Right lobe of liver (tissue), 6 donors: Measurements from ENCODE around the gene MTCH2. TPM values are rescaled to one million over a fixed set of nuclear protein-coding genes. Genes with fewer than 3 reads are reported as not detected.
A peak's percentile ranks its signal among the peaks of the same experiment; 100 is the strongest.

Experiments used
- ATAC-seq, 4 donors: fragments of 200-7000 bp; cut with Tn5 transposase; one replicate each; pipeline ENCODE4 v1.9.1; 2020; ENCODE audit warnings: mild to moderate bottlenecking in 4 of 4, moderate library complexity in 4 of 4
- DNase-seq, 3 donors: peaks; one replicate each; pipeline ENCODE4 v3.0.0-alpha.2; 2020
- H3K27ac ChIP-seq, 3 donors: fragments of 200-600 bp; one replicate each; pipeline ENCODE4 v1.8.0; 2022
- H3K27me3 ChIP-seq, 2 donors: fragments of 200-600 bp; one replicate each; pipeline ENCODE4 v1.8.0; 2022
- H3K36me3 ChIP-seq, 4 donors: fragments of 200-600 bp; sonication (generic) in 1 of 4; one replicate each; pipeline versions ENCODE4 v1.5.1 to v1.8.0; 2017 to 2022; ENCODE audit warnings: control low read depth in 1 of 4
- H3K4me1 ChIP-seq, 4 donors: fragments of 200-600 bp; sonication (generic) in 1 of 4; one replicate each; pipeline versions ENCODE4 v1.5.1 to v1.8.0; 2017 to 2022; ENCODE audit warnings: control low read depth in 1 of 4
- H3K4me3 ChIP-seq, 3 donors: fragments of 200-600 bp; one replicate each; pipeline ENCODE4 v1.8.0; 2022
- H3K9me3 ChIP-seq, 4 donors: fragments of 200-600 bp; sonication (generic) in 1 of 4; one replicate each; pipeline versions ENCODE4 v1.5.1 to v1.8.0; 2017 to 2022; ENCODE audit warnings: control low read depth in 1 of 4
- CTCF ChIP-seq, 4 donors: fragments of 200-600 bp in 3 of 4; fragments of 450-650 bp in 1 of 4; IDR thresholded peaks; one replicate each; pipeline versions ENCODE4 v1.5.1 to v1.8.0; 2016 to 2022; ENCODE audit warnings: antibody characterized with exemption in 4 of 4, mild to moderate bottlenecking in 2 of 4
- POLR2A ChIP-seq: fragments of 450-650 bp; IDR thresholded peaks from one replicate; pipeline ENCODE4 v1.6.1; 2017; ENCODE audit warnings: antibody characterized with exemption, mild to moderate bottlenecking
- WGBS: methylation state at CpG from one replicate; pipeline ENCODE4 v1.1.6; 2018; ENCODE audit warnings: low coverage, low lambda C conversion rate; ENCODE audit not compliant: insufficient coverage; ENCODE audit errors: missing lambda C conversion rate; 5-methylcytosine and 5-hydroxymethylcytosine counted together
- intact Hi-C, 2 donors: fragments of 100-400 bp; cut with DNase I; formaldehyde crosslinking; loops; one replicate each; pipeline versions ENCODE4 v1.11.2 to v1.14.1; 2022
- total RNA-seq, 6 experiments: library from RNA; depleted of rRNA in 2 of 6; stranded (reverse); fragments of >200 nt in 2 of 6; fragmentation: NEBNext Ultra II Directional in 3 of 6; extraction: Animal tissue kit (Norgen Biotek cat#: 25700) in 3 of 6; gene quantifications; one replicate each; pipeline versions ENCODE4 v1.1.0 to v1.2.4, GENCODE V29; 2016 to 2023
- donor health status: DM: no; HTN: yes; CAD: no.
- donor health status: DM: no; HTN: no; CAD: no.
- donor health status: DM: no; HTN: no; CAD: no.
- donor health status: DM: no; HTN: yes; CAD: no.
- donor health status: DM: no; HTN: yes; CAD: no.

The MTCH2 gene
- total RNA-seq, 6 experiments from 2014 or later: 123 to 179 (median 135) TPM

DNA sequence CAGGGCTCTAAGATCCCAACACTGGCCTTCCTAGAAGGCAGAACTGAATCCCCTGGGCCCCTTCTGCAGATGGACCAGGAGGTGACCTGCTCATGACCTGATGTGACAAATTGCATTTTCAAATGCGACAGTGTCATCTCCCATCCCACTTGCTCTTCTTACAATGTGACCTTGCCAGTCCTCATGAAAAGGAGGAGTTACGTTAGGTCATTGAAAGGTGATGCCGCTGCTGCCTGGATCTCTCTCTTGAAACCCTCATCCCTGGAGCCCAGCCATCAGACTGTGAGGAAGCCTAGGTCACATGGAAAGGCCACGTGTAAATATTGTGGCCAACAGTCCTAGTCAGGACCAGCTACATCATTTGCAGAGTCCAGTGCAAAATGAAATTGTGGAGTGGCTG is 42.5 kb downstream of the MTCH2 start:
- Histone ChIP-seq H3K4me3 (no peak overlapping the region), H3K4me1 (no peaks in the 10 kb centered on the region), H3K27me3 (no peaks in the 10 kb centered on the region), H3K9me3 (no peaks in the 10 kb centered on the region), H3K27ac (no peak overlapping the region), H3K36me3 (no peaks in the 10 kb centered on the region)
- DNase-seq (no peak), ATAC-seq (peak in 1 of 4 donors; percentile 20)
- TF ChIP-seq CTCF (IDR thresholded peaks at IDR 0.05) (no peak), POLR2A (no peak)
- WGBS: 61% methylated on average over 3 of the region's 4 CpGs
- intact Hi-C loops: no loop called here

GRCh38 chr11:47595967-47596366 is 46.4 kb downstream of the MTCH2 start:
- Histone ChIP-seq H3K9me3 (no peaks in the 10 kb centered on the region), H3K4me1 (peaks cover 0 to 3% (median 0%) of the 10 kb centered on the region in 4 donors), H3K4me3 (no peak overlapping the region), H3K27ac (no peak overlapping the region), H3K27me3 (peaks cover 0 to 9% of the 10 kb centered on the region in 2 donors), H3K36me3 (no peaks in the 10 kb centered on the region)
- no peak for DNase-seq
- intact Hi-C loops: no loop called here
- WGBS: no CpG with 5 or more reads among the region's 1 CpG
- TF ChIP-seq POLR2A (no peak), CTCF (IDR thresholded peaks at IDR 0.05) (no peak)
- ATAC-seq: no peak

DNA sequence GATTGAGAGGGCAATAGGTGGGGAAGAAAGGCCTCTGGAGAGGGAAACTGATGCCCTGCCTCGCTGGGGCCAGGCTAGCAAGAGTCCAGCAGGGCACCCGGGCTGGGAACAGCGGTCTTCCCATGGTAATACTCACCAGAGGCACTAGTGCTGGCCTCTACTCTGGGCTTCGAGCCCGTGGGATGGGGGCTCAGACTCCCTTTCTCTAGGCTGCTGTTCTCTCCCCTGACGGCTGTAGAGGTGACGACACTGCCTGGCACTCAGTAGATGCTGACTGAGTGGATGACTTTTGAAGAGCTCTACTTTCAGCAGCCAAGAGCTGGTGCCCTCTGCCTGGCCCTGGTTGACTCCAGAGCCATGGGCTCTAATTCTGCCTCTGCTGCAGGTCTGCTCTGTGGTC is 47.3 kb downstream of the MTCH2 start:
- DNase-seq: no peak
- peak; percentile 17 to 32 (median 22) for ATAC-seq

GRCh38 chr11:47593934-47594855 is 48.2 kb downstream of the MTCH2 start, which contains the start of gene C1QTNF4:
C1QTNF4 (minus strand) TSS chr11:47594411; CDS start chr11:47590810, 3,601 bp downstream.
- ATAC-seq (peak in 1 of 4 donors; percentile 21), DNase-seq (no peak)
- Histone ChIP-seq H3K27me3 (peaks cover 0 to 9% of the 10 kb centered on the region in 2 donors), H3K27ac (no peak within 1 kb of the TSS), H3K9me3 (no peaks in the 10 kb centered on the region), H3K36me3 (no peaks in the 10 kb centered on the region), H3K4me1 (peaks cover 0 to 3% (median 0%) of the 10 kb centered on the region in 4 donors), H3K4me3 (no peak within 1 kb of the TSS)
- TF ChIP-seq POLR2A: no peak
- no peak for TF ChIP-seq CTCF (IDR thresholded peaks at IDR 0.05)
- intact Hi-C loops: no loop called here
- WGBS: 11% methylated on average over 19 of the region's 48 CpGs

More for the DNA sequence above, 47.3 kb downstream of the MTCH2 start:
- H3K4me1 ChIP-seq: peaks cover 0 to 3% (median 0%) of the 10 kb centered on the region in 4 donors
- H3K4me3 ChIP-seq: no peak overlapping the region
- H3K9me3 ChIP-seq: no peaks in the 10 kb centered on the region
- TF ChIP-seq POLR2A: no peak
- no peak for TF ChIP-seq CTCF (IDR thresholded peaks at IDR 0.05)
- intact Hi-C loops: no loop called here
- no peak overlapping the region for H3K27ac ChIP-seq
- no CpG with 5 or more reads among the region's 7 CpGs for WGBS
- no peaks in the 10 kb centered on the region for H3K36me3 ChIP-seq
- peaks cover 0 to 9% of the 10 kb centered on the region in 2 donors for H3K27me3 ChIP-seq
